ENCODE data around the gene TMOD2. TPM values are rescaled to one million over a fixed set of nuclear protein-coding genes. Genes with fewer than 3 reads are reported as not detected.

Gene TMOD2
- total and polyA plus RNA-seq, 2 of the 8 experiments (the other 6 are each of a cell fraction or from before 2014, with no cell fraction given) = 0.80 to 6.5 TPM

DNA sequence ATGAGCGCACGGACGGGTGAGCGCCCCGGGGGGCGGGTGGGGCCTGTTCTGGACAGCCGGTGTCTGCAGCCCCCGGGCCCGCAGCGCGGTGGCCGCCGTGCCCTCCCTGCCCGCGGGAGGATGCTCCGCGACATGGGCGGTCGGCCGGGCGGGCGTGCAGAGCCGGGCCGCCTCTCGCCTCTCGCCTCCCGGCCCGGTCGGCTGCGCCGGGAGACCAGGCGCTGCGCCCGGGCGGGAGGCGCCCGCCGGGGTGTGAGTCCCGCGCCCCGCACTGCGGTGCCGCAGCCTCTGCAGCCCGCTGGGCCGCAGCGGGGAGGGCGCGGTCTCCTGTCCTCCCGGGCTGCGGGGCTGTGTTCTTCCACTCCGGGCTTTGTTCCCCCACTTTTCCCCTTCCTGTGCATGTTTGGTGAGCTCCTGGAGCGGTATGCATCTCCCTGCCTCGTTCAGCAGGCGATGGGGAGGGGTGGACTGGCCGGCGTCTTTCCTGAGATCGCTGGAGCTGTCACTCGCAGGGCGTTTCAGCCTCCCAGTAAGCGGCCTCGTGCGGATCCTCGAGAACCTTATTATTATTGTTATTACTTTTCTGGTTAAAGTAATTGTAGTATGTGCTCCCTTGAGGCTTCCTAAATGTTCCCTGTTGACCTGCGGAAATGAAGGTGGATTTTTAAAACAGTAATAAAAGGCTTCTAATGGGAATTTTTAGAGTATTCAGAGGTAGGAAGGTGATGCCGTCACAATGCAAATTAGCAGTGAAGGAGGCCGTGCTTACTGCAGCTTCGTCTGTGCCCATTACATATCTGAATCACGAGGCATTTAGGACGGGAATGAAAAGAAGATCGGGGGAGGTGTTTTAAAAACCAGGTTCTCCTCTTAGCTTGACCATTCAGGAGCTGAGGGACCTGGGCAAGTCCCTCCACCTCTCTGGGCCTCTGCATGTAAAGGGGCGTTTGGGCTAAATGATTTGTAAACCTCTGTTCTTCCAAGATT is 593 bp downstream of the TMOD2 start (continued):
- TF ChIP-seq, protein P1, sequence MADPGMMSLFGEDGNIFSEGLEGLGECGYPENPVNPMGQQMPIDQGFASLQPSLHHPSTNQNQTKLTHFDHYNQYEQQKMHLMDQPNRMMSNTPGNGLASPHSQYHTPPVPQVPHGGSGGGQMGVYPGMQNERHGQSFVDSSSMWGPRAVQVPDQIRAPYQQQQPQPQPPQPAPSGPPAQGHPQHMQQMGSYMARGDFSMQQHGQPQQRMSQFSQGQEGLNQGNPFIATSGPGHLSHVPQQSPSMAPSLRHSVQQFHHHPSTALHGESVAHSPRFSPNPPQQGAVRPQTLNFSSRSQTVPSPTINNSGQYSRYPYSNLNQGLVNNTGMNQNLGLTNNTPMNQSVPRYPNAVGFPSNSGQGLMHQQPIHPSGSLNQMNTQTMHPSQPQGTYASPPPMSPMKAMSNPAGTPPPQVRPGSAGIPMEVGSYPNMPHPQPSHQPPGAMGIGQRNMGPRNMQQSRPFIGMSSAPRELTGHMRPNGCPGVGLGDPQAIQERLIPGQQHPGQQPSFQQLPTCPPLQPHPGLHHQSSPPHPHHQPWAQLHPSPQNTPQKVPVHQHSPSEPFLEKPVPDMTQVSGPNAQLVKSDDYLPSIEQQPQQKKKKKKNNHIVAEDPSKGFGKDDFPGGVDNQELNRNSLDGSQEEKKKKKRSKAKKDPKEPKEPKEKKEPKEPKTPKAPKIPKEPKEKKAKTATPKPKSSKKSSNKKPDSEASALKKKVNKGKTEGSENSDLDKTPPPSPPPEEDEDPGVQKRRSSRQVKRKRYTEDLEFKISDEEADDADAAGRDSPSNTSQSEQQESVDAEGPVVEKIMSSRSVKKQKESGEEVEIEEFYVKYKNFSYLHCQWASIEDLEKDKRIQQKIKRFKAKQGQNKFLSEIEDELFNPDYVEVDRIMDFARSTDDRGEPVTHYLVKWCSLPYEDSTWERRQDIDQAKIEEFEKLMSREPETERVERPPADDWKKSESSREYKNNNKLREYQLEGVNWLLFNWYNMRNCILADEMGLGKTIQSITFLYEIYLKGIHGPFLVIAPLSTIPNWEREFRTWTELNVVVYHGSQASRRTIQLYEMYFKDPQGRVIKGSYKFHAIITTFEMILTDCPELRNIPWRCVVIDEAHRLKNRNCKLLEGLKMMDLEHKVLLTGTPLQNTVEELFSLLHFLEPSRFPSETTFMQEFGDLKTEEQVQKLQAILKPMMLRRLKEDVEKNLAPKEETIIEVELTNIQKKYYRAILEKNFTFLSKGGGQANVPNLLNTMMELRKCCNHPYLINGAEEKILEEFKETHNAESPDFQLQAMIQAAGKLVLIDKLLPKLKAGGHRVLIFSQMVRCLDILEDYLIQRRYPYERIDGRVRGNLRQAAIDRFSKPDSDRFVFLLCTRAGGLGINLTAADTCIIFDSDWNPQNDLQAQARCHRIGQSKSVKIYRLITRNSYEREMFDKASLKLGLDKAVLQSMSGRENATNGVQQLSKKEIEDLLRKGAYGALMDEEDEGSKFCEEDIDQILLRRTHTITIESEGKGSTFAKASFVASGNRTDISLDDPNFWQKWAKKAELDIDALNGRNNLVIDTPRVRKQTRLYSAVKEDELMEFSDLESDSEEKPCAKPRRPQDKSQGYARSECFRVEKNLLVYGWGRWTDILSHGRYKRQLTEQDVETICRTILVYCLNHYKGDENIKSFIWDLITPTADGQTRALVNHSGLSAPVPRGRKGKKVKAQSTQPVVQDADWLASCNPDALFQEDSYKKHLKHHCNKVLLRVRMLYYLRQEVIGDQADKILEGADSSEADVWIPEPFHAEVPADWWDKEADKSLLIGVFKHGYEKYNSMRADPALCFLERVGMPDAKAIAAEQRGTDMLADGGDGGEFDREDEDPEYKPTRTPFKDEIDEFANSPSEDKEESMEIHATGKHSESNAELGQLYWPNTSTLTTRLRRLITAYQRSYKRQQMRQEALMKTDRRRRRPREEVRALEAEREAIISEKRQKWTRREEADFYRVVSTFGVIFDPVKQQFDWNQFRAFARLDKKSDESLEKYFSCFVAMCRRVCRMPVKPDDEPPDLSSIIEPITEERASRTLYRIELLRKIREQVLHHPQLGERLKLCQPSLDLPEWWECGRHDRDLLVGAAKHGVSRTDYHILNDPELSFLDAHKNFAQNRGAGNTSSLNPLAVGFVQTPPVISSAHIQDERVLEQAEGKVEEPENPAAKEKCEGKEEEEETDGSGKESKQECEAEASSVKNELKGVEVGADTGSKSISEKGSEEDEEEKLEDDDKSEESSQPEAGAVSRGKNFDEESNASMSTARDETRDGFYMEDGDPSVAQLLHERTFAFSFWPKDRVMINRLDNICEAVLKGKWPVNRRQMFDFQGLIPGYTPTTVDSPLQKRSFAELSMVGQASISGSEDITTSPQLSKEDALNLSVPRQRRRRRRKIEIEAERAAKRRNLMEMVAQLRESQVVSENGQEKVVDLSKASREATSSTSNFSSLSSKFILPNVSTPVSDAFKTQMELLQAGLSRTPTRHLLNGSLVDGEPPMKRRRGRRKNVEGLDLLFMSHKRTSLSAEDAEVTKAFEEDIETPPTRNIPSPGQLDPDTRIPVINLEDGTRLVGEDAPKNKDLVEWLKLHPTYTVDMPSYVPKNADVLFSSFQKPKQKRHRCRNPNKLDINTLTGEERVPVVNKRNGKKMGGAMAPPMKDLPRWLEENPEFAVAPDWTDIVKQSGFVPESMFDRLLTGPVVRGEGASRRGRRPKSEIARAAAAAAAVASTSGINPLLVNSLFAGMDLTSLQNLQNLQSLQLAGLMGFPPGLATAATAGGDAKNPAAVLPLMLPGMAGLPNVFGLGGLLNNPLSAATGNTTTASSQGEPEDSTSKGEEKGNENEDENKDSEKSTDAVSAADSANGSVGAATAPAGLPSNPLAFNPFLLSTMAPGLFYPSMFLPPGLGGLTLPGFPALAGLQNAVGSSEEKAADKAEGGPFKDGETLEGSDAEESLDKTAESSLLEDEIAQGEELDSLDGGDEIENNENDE (IDR thresholded peaks at IDR 0.05; ENCODE audit: insufficient replicate concordance, low read length) = no peak
- no peak for TF ChIP-seq HDAC6 (IDR thresholded peaks at IDR 0.05; ENCODE audit: low read depth, low read length)
- no peak for TF ChIP-seq SP2 (IDR thresholded peaks at IDR 0.05; ENCODE audit: low read length)
- peak; percentile 86 for TF ChIP-seq KDM4A (IDR thresholded peaks at IDR 0.05; ENCODE audit: low read depth, low read length, severe bottlenecking)
- TF ChIP-seq NANOG (IDR thresholded peaks at IDR 0.05; ENCODE audit: insufficient read depth, low read depth, low read length, poor library complexity, severe bottlenecking) = no peak
- peak in 1 of 2 experiments; percentile 80; a peak in 1 of 4 replicates for TF ChIP-seq SIN3A (conservative IDR thresholded peaks at IDR 0.05 in 1 of 2, IDR thresholded peaks at IDR 0.05 in 1 of 2; ENCODE audit: low read depth in 1 of 2, low read length in 2 of 2)
- TF ChIP-seq SIX5 (IDR thresholded peaks at IDR 0.05; ENCODE audit: low read depth, low read length) = no peak
- peak; percentile 10 for TF ChIP-seq E2F6 (IDR thresholded peaks at IDR 0.05)

Measured in H1 (cell line).